ENCODE data around the gene SSPN. TPM values are rescaled to one million over a fixed set of nuclear protein-coding genes. Genes with fewer than 3 reads are reported as not detected.

The SSPN gene
- total and polyA plus RNA-seq, 12 donors = 5.9 to 115 (median 83.7) TPM

DNA sequence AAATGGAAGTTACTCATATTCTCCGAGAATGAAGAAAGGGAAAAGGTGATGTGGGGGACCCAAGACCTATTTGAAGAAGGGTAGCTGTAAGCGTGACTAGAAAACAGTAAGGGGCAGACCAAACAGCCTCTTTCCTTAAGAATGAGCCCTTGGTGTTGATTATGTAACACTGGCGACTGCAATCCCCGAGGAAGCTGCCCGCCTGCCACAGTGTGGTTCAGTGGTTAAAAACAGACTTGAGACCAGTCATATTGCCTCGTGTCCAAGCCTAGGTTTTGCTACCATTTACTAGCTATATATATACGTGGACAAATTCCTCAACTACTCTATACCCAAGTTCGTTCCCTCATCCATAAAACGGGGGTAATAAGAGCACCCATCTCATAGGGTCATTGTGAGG is 49.1 kb downstream of the SSPN start:
- TF ChIP-seq CTCF (IDR thresholded peaks at IDR 0.05) = no peak
- H3K36me3 ChIP-seq = no peaks in the 10 kb centered on the region
- no peaks in the 10 kb centered on the region for H3K27me3 ChIP-seq
- no peak overlapping the region for H3K27ac ChIP-seq
- DNase-seq (no peak), ATAC-seq (no peak)
- H3K4me3 ChIP-seq = no peak overlapping the region
- peaks cover 0 to 5% (median 0%) of the 10 kb centered on the region in 11 donors for H3K9me3 ChIP-seq
- intact Hi-C loops (cut with DNase I) = no loop called here
- 88 to 94% methylated on average over 9 of the region's 9 CpGs for WGBS, 2 donors
- H3K4me1 ChIP-seq = peaks cover 0 to 15% (median 7%) of the 10 kb centered on the region in 9 donors

- Histone ChIP-seq H3K27ac (no peak overlapping the region), H3K27me3 (no peaks in the 10 kb centered on the region), H3K4me1 (peaks cover 0 to 6% (median 3%) of the 10 kb centered on the region in 9 donors), H3K9me3 (peaks cover 0 to 9% (median 0%) of the 10 kb centered on the region in 11 donors), H3K36me3 (no peaks in the 10 kb centered on the region), H3K4me3 (no peak overlapping the region)
- WGBS, 2 donors = 48 to 50% methylated on average over 6 of the region's 6 CpGs
- DNase-seq (no peak), ATAC-seq (no peak)
- TF ChIP-seq CTCF (IDR thresholded peaks at IDR 0.05) = no peak
- intact Hi-C loops (cut with DNase I) = no loop called here
Observed at GRCh38 chr12:26245175-26245942, 50.0 kb downstream of the SSPN start.

DNA sequence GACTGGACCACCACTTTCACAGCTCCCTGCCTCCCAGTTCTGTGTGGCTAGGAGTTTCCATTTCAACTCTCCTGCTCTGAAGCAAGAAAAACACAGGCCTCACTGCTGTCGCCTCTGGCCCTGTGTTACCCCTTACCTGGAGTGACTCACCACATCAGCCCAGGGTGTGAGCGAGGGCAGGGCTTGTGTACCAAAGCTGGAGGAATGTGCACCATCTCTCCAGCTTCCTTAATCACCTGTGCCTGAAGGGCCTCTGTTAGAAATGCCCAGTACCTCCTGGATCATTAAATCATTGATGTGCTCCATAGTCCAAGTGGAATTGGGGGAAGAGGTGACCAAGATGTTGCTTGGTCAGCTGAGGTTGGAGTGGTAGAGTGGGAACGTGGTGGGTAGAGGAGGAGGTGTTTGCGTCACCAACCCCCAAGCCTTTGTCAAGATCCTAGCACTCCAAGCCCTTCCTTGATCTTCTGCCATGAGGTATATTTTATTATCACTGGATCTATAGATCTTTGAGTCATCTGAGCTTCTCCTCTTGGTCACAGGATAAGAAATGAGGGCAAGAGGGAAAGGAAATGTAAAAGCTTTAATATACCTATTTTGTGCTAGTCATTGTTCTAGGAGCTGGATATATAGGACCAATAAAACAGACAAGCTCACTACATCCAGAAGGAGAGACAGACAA is 51.3 kb downstream of the SSPN start:
- no peak for TF ChIP-seq CTCF (IDR thresholded peaks at IDR 0.05)
- Histone ChIP-seq H3K36me3 (no peaks in the 10 kb centered on the region), H3K9me3 (peaks cover 0 to 9% (median 0%) of the 10 kb centered on the region in 11 donors), H3K4me3 (no peak overlapping the region), H3K27ac (no peak overlapping the region), H3K4me1 (peaks cover 0 to 5% (median 0%) of the 10 kb centered on the region in 9 donors), H3K27me3 (no peaks in the 10 kb centered on the region)
- 94 to 96% methylated on average over 4 of the region's 4 CpGs for WGBS, 2 donors
- ATAC-seq (no peak), DNase-seq (no peak)
- intact Hi-C loops (cut with DNase I) = no loop called here

GRCh38 chr12:26247873-26248272 is 52.5 kb downstream of the SSPN start:
- H3K27me3 ChIP-seq = no peaks in the 10 kb centered on the region
- peaks cover 0 to 5% (median 0%) of the 10 kb centered on the region in 9 donors for H3K4me1 ChIP-seq
- H3K36me3 ChIP-seq = no peaks in the 10 kb centered on the region
- intact Hi-C loops (cut with DNase I) = no loop called here
- ATAC-seq (no peak), DNase-seq (no peak)
- H3K4me3 ChIP-seq = no peak overlapping the region
- no peak overlapping the region for H3K27ac ChIP-seq
- peaks cover 0 to 9% (median 0%) of the 10 kb centered on the region in 11 donors for H3K9me3 ChIP-seq
- no peak for TF ChIP-seq CTCF (IDR thresholded peaks at IDR 0.05)
- 65 to 66% methylated on average over 4 of the region's 4 CpGs for WGBS, 2 donors
